NT2/D1 (cell line): ENCODE measurements around the gene ZBTB20.

Experiments
- SUZ12 ChIP-seq: IDR thresholded peaks from 2 replicates; pipeline ENCODE4 v1.6.1; 2011; ENCODE audit not compliant: insufficient read length, insufficient read depth; ENCODE audit errors: extremely low read depth
- YY1 ChIP-seq: IDR thresholded peaks from 2 replicates; pipeline ENCODE4 v1.6.1; 2011; ENCODE audit not compliant: insufficient read length, insufficient read depth

DNA sequence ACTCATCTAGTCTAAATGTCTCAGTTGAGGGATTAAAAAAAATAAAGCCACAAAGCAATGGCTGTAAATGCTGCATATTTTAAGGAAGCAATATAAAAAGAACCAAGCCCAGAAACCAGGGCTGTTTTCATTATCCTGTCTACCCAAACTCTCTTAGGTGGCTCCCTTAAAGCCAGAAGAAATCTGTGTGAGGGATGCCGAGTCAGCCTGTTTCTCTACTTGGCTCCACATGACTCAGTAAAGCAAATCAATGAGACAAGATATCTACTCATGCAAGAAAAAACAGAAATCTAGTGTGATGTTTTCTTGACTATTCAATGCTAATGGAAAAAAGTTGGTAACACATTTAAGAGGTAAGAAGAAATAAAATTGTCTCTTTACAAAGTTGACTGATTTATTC lies 296.2 kb downstream of the ZBTB20 start:
- TF ChIP-seq YY1 (no peak), SUZ12 (no peak)
